Hematopoietic multipotent progenitor cell treated with erythropoietin and hydrocortisone succinate and interleukin-3 and kit ligand, for 6 days (in vitro differentiated cells): ENCODE data around the gene NAA50.
A peak's percentile ranks its signal among the peaks of the same experiment; 100 is the strongest.

Experiments
- DNase-seq: peaks from one replicate; pipeline ENCODE4 v3.0.0-alpha.2; 2015

The NAA50 gene

DNA sequence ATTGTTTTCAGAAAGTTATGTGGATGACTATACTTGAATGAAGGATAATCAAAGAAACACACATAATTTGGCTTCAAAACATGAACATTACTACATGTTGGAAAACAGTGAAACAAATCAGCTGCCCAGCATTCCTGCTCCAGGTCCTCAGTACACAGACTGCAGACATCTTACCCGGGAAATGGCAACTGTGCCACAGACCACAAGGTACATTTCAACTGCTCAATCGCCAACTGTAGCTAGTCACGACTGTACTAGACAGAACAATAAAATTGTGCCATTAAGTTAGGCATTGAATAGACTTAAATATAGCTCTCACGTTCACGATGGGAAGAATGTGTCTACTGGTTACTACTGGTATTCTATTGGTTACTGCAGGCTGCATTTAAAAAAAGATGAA is 5.0 kb downstream of the NAA50 start:
- peak; percentile 29 for DNase-seq

GRCh38 chr3:113736548-113737089 is 9.4 kb downstream of the NAA50 start:
- peak; percentile 86 for DNase-seq

- DNase-seq = no peak
These were observed 14.4 kb downstream of the NAA50 start for GRCh38 chr3:113731694-113732093.

GRCh38 chr3:113730550-113730949 is 15.5 kb downstream of the NAA50 start:
- DNase-seq = no peak

DNA sequence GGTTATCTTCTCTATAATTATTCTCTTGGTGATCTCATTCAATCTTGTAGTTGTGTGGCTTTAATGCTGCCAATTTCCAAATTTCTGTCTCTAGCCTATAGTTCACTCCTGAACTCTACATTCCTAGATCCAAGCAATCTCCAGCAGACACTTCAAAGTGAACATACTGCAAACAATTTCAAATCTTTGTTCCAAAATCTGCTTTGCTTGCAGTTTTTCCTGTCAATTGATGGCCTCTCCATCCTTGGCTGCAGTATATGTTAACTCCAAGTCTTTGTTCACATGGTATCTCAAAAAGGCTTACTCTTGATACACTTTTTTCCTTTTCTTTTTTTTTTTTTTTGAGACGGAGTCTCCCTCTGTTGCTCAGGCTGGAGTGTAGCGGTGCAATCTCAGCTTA is 17.4 kb downstream of the NAA50 start:
- no peak for DNase-seq

DNA sequence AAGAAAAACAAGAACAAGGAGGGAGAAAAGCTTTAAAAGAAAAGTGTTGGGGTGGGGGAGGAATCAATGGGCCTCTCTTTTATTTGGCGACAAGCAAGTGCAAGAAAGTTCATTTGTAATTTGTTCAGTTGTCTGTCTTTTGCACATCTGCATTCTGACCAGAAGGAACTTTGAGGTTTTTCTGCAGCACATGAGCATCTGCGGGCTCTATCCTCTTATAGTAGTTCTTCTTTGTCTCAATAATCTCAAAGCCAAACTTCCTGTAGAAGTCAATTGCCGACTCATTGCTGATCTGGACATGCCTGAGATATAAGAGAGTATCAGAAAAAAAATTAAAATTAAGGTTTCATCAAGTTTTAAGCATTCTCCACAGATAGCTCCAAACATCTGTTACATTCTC is 24.4 kb downstream of the NAA50 start:
- DNase-seq = peak; percentile 69

- no peak for DNase-seq
These were observed 26.3 kb downstream of the NAA50 start for GRCh38 chr3:113719758-113720157.

GRCh38 chr3:113719294-113719693 is 26.8 kb downstream of the NAA50 start:
- DNase-seq = no peak

- no peak for DNase-seq
These were observed 28.2 kb downstream of the NAA50 start for GRCh38 chr3:113717818-113718217.

DNA sequence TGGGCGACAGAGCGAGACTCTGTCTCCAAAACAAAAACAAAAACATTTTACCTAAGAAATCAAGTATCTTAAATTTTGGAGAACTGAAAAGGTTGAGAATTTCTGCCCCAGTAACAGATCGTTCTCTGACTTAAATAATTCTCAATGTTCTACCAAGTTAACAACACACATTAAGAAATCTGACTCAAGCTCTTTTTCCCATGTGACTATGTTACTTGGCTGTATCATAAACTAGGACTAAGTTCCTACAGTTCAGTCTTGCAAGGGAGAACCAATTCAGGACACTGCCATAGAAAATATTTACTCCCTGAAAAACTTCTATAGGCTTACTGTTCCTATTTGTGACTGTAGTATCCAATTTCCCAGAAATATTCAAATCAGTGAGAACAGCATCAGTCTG is 28.7 kb downstream of the NAA50 start:
- no peak for DNase-seq

GRCh38 chr3:113714702-113715101 is 31.3 kb downstream of the NAA50 start:
- DNase-seq = no peak

GRCh38 chr3:113712129-113712528 is 33.9 kb downstream of the NAA50 start:
- DNase-seq = no peak

- DNase-seq = no peak
These were observed 38.2 kb downstream of the NAA50 start for GRCh38 chr3:113707835-113708234.

- DNase-seq = peak; percentile 57
These were observed 47.1 kb downstream of the NAA50 start for GRCh38 chr3:113698956-113699355.

GRCh38 chr3:113698213-113698742 is 47.8 kb downstream of the NAA50 start:
- DNase-seq = no peak

DNA sequence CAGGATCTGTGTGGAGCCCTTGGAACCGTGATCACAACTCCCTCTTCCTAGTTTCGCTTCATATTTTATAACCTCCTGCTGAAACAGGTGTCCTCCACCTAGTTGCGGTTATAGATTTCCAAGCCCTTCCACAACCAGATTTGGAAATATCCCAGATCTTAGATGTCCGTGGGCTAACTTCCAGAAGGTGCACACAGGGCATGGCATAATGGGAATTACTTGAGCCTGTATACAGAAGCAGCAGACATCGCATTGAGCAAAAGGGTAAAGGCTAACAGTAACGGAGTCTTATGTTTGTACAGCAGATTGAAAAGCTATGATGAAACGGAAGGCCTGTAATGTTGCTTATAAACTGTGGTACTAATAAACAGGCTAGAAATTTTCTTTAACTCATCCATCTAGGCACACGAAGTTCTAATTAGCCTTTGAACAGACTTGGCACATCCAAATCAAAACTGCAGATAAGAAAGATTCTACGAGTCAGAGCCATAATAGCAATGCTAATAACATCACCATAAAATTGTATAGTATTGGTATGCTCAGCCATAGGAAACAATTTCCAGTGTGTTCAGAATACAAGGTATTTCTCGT is 48.5 kb downstream of the NAA50 start:
- peak; percentile 36 for DNase-seq

GRCh38 chr3:113696658-113697499 is 49.2 kb downstream of the NAA50 start:
- peak; percentile 99 for DNase-seq

- peak; percentile 88 for DNase-seq
These were observed 50.0 kb downstream of the NAA50 start, which contains the start of gene USF3 for GRCh38 chr3:113695786-113696645. USF3 (minus strand) TSS chr3:113696642; CDS start chr3:113674878, 21,764 bp downstream.

GRCh38 chr3:113695431-113695785 is 50.6 kb downstream of the NAA50 start:
- DNase-seq = no peak

GRCh38 chr3:113690482-113690881 is 55.6 kb downstream of the NAA50 start:
- DNase-seq = no peak

DNA sequence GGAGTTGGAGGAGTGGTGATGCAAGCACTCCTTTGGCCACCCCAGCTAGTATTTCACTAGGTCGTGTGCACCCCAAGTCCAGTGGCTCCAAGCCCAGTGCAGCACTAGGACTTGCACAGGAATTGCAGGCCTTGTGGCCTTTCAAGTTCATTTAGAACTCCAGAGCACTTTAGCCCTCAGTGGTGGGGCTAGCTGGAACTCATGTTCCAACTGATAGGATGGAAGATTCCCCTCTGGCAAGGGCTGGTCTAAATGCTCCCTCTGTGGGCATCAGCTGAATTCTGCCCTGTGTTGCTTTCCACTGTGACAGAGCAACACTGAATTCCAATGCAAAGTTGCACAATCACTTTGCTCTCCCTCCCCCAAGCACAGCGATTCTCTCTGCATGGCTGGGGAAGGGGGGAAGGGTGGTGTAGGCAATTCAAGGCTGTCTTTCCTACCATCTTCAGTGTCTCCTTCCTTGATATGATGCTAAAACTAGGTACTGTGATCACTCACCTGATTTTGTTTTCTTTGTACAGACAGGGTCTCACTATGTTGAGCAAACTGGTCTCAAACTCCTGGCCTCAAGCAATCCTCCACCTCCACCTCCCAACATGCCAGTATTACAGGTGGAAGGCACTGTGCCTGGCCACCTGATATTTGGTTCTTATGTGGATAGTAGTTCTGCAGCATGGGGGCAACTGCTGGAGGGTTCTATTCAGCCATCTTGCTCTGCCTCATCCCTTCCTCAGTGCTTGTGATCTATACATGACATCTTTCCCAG is 59.9 kb downstream of the NAA50 start:
- DNase-seq = no peak

GRCh38 chr3:113685124-113685523 is 60.9 kb downstream of the NAA50 start:
- DNase-seq = no peak
